CD4-positive, alpha-beta T cell treated with Interleukin-17A for 4 hours (primary cell): Measurements from ENCODE around the gene IGFBP2.
"Not testable (repeated sequence)": the region's sequence is repeated elsewhere in the genome, so short reads cannot be mapped to it uniquely, and the experiment has no call there.

Experiments
- DNase-seq: peaks from one replicate; pipeline ENCODE4 v3.0.0-alpha.2; 2020; ENCODE audit warnings: mixed read lengths

Gene IGFBP2, protein sequence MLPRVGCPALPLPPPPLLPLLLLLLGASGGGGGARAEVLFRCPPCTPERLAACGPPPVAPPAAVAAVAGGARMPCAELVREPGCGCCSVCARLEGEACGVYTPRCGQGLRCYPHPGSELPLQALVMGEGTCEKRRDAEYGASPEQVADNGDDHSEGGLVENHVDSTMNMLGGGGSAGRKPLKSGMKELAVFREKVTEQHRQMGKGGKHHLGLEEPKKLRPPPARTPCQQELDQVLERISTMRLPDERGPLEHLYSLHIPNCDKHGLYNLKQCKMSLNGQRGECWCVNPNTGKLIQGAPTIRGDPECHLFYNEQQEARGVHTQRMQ

DNA sequence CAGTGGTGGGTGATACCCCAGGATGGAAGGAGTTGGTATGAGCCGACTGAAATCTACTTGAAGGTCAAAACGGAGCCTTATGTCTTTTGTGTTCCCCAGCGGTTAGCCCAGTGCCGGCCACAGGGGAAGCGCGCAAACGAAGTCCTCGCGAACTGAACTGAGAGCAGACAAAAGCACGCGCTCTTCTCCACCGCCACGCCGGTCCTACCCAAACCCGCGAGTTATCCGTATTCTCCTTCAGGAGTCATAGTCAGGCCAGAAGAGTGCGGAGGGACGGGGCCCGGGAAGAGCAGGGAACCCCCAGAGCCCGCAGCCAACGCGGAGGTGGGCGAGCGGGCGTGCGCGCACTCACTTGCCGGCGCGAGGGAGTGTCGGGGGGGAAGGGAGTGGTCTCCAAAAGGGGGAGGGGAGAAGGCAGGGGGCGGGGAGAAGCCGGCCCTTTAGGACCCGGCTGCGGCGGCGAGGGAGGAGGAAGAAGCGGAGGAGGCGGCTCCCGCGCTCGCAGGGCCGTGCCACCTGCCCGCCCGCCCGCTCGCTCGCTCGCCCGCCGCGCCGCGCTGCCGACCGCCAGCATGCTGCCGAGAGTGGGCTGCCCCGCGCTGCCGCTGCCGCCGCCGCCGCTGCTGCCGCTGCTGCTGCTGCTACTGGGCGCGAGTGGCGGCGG, at the start of gene IGFBP2:
TSS of gene IGFBP2 (plus strand) at position 469 of the 664 bp plus-strand sequence. CDS start at position 573, 104 bp downstream.
- peak; percentile 14 for DNase-seq

DNA sequence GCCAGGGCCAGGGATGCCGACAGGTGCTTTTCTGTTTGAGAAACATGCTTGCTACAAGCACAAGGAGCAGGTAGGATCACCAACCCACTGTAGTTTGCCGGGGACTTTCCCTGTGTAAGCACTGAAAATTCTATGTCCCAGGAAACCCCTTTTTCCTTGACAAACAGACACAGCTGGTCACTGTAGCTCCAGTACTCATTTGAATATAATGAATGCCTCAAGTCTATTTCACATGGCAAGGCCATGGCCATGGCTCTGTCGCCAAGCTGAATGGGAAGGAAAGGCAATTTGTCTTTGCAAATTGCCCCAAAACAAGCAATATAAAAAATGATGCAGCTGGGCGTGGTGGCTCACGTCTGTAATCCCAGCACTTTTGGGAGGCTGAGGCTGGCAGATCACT, 49.6 kb upstream of the IGFBP2 start:
- DNase-seq = no peak

DNA sequence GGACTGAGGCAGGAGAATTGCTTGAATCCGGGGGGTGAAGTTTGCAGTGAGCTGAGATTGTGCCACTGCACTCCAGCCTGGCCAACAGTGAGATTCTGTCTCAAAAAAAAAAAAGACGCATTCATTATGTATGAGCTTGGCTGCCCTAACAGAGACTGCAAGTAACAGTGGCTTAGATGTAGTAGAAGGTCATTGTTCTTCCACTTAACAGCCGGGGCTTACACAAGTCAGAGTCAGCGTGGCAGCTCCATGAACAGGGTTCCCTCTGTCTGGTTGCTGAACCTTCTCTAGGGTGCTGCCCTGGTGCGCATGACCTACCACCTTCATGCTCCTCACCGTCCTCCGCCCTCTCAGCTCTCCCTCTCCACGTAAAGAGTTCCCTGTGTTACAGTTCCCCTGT, 49.1 kb upstream of the IGFBP2 start:
- no peak for DNase-seq

DNA sequence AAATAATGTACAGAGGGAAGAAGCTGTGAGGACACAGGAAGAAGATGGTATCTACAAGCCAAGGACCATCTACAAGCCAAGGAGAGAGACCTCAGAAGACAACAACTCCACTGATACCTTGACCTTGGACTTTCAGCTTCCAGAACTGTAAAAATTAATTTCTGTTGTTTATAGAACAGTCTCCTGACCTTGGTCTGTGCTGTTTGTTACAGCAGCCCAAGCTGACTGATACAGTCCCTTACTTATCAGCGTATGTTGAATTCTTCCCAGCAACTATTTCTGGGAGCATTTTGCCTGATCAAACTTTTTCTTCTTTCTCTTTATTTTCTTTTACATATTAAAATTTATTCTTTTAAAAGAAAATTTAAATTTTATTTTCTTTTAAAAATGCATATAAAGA, 47.8 kb upstream of the IGFBP2 start:
- DNase-seq = no peak

DNA sequence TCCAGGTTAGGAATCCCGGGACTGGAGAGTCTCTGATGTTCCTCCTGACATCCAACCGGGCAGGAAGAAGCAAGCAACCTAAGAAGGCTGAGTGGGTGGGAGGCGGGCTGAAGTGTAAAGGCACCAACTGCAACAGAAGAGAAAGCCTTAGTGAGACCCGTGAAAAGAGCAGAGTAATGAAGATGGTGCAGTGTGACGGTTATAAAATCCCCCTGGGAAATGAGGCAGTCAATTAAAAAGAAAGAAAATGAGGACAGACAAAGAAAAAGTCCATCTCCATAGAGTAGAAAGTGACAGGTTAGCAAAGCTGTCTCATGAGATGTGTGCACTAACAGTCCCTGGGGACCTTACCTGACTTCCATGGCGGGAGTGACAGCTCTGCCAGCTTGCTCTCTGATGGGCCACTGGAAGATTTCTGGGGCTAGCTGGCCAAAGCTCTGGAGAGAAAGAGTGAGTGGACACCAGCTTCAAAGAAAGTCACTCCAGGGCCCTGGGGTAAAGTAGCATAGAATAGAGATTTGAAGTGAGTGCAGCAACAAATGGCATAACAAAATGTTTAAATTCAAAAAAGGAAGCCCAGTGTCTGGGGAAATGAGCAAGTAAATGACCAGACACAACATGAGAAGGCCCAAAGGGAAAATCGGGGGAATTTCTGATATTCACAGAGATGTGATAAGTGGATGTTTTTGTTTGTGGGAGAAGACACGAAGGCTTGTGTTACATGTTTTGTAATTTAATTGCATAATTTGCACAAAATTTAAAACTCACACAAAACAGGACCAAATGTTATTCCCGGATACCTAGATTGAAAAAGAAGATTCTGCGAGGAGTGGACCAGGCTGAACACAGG, 44.1 kb upstream of the IGFBP2 start:
- DNase-seq = no peak

DNA sequence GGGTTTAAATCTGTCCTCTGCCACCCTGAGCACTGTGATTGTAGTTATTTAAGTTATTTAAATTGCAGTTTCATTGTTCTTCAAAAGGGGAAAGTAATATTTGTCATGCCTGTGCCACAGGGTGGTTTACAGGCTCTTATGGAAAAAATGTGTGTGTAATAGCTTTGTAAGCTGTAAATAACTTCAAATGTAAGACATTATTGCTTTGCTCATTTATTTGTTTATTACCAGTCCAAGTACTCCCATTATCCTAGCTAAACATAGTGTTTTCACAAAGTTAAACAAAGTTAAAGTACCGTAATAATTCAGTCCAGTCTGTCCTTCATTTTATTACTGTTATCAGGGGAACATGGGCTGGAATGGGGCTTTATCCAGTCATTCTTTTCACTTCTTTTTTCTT, 43.4 kb upstream of the IGFBP2 start:
- DNase-seq = no peak

DNA sequence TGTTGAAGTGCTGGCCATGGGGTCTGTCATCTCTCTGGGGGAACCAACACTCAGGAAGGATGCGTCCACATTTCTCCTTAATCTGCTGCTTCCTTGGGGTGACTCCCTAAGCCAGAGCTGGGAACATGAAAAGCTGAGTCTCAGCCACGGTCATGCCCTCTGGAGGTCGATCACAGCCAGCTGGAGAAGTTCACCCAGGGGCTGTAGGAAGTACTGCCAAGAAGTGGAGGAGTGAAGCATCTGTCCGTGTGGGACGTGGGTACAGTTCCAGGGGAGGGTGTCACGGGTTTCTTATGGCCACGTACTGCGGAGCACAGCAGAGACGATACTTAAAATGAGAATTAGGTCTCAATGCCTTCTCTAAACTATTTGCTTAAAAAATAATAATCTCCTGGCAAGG, 42.4 kb upstream of the IGFBP2 start:
- DNase-seq = no peak

DNA sequence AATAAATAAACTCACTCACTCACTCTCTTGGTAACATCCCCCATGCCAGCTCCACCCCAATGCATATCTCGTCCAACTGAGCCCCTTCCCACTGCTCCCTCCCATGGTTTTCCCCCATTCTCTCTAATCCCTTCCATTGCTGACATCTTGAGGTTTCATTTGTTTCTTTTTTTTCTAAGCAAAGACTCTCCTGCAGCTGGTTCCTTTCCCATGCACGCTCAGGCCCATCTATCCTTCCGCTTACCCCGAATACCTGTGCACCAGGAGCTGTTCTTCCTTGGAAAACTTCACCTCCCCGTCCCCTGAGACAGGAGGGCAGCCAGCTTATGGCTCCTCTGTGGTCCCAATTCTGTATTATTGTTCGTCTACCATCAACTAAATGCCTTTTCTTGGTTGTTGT, 41.7 kb upstream of the IGFBP2 start:
- DNase-seq = no peak

DNA sequence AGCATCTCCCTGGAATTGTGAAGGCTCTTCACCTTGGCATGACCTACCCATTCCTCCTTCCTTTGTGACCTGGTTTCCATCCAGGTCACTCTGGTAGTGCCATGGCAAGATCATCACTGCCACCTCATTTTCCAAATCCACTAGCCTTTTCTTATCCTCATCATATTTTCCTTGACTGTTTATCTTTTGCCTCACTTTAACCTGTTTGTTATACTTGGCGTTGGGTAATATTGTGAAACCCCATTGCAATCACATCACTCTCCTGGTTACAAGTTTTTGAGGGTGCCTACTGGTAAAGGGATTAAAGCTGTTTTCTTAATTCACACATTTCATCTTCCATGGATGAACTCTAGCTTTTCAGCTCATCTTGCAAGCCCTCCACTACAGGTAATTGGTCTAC, 39.1 kb upstream of the IGFBP2 start:
- no peak for DNase-seq

DNA sequence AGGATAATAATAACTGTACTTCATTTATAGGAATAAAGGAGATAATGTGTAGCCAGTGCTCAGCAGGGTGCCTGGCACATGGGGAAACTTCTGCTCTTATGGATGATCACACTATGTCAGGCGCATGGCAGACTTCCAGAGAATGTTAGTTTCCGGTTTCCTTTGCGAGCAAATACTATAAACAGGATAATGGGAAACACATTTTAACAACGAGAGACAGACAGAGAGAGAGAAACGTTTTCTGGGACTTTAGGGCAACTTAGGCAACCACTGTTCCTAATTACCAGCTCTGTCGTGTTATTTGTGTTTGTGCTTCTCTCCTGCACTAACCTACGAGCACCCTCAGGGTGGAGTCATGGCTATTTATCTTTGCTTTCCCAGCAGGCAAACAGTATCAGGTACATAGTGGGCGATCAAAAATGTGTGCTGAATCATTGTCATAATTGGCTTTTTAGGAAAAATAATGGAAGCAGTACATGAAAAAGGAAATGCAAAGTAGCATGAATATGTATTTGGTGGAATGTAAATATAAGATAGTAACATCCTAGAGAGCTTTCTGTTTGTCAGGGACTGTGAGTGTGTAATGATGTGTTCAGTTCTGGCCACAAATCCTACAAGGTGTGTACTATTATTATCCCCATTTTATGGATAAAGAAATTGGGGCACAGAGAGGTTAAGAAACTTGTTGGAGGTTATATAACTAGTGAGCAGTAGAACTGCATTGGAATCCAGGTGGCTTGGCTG, 36.8 kb upstream of the IGFBP2 start:
- no peak for DNase-seq

DNA sequence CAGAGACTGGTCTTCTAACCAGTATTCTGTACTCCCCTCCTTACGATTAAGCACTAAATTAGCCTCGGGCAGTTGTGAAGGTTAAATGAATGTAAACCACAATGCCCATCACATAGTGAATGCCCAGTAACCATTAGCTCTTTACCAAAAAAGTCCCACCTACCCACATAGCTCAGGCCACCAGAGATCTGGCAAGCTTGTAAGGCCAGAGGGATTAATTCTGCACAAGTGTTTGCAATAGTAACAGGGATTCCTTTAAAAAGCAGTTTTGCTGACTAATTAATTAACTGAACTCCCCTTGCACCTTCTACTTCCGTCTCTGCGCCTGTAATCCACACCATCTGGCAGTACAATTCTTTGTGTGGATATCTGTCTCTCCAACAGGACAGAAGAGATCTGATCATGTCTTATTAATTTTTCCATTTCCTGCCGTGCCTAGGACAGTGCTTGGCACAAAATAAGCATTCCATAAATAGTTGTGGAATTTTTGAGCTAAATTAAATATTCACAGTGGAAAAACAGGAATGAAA, 36.2 kb upstream of the IGFBP2 start:
- DNase-seq = no peak

DNA sequence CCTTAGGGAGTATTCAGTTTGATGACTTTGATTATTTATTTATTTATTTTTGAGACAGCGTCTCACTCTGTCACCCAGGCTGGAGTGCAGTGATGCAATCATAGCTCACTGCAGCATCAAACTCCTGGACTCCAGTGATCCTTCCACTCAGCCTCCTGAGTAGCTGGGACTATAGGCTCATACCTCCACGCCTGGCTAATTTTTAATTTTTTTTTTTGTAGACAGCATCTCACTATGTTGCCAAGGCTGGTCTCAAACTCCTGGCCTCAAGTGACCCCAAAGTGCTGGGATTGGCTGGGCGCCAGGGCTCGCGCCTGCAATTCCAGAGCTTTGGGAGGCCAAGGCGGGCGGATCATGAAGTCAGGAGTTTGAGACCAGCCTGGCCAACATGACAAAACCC, 35.4 kb upstream of the IGFBP2 start:
- not testable (repeated sequence) for DNase-seq

DNA sequence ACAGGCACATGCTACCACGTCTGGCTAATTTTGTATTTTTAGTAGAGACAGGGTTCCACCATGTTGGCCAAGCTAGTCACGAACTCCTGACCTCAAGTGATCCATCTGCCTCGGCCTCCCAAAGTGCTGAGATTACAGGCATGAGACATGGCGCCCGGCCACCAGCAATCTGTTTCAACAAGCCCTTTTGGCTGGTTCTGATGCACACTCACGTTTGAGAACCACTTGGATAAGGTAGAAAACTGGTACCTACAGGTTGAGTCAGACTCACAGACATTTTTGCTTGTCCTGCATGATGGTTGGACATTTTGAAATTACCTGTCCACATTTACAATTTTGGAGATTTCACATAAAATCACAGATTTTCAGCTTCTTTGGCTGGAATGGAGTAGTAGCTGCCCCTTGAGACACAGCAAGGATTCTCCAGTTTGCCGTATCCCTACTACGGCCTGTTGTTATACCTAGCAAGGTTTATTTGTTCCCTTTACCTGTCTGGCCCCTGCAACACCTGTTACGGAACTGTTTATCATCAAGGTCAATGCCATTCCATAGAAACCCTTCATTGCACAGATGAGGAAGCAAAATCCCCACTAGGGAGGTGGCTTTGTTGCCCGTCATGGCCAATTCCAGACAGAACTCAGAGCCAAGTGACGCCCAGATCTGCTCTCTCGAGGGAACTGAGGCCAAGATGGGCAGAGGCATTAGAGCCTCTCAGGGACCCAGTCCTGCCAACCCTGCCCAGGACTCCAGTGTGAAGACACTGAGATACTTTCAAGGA, 31.4 kb upstream of the IGFBP2 start:
- no peak for DNase-seq

DNA sequence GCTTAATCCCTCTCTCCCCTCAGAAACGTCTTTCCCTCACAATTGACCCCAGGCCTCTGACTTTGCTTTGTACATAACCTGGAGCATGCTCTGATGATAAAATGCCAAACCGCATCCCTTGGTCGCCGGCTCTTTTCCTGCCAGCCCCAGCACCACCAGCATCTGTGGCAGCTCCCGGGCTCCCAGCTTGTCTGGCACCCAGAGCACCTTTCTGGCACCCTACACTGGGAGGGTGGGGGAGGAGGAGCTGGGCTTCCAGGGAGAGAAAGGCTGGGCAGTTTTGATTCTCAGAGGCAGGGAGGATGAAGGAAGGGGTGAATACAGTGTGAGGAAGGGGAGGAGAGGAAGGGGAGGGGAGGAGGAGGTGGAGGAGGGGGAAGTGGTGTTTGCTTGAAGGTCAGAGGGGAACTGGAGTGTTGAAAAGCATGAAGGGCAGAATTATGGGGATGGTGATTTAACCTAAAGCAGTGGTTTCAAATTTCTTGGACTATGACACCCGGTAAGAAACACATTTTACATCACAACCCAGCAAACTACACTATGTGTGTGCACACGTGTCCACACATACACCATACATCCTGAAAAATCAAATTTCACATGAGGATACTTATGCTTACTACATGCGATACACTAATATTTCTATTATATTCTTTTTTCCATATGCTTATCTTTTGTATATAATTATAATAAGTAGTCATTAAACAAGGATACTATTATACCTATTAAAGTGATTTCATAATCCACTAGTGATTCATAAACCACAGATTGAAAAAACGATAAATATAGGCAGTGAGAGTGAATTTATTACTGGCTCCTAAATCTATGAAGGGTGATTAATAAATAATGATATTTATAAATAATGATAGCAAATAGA, 30.0 kb upstream of the IGFBP2 start:
- no peak for DNase-seq

DNA sequence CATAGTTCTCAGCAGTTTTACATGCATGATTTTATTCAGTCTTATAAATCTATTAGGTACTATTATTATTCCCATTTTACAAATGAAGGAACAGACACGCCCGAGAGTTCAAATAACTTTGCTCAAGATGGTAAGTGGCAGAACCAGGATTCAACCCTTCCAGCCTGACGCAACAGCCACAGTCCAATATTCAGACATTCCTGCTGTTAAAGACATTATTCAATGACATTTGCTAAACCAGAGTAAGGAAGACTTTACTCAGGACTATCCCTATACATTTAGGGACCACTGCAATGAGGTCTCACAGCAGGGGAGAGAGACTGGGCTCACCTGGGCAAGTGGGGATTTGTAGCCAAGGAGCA, 29.4 kb upstream of the IGFBP2 start:
- DNase-seq = no peak

DNA sequence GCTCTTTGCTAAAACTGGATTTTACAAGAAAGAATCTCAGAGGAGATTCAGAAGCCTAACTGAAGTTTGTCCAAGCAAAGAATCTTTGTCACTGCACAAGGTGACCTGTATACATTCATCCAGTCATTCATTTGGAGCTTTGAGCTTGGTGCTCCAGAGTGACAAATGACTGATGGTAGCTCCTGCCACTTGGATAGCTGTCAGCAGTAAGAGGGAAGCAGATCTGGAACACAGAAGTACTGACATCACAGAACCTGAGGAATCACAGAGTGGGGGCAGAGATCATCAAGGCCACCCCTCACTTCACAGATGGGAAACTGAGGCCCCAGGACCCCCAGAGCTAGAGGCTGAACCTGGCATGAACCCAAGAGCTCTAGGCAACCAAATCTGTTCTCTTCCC, 28.8 kb upstream of the IGFBP2 start:
- no peak for DNase-seq

DNA sequence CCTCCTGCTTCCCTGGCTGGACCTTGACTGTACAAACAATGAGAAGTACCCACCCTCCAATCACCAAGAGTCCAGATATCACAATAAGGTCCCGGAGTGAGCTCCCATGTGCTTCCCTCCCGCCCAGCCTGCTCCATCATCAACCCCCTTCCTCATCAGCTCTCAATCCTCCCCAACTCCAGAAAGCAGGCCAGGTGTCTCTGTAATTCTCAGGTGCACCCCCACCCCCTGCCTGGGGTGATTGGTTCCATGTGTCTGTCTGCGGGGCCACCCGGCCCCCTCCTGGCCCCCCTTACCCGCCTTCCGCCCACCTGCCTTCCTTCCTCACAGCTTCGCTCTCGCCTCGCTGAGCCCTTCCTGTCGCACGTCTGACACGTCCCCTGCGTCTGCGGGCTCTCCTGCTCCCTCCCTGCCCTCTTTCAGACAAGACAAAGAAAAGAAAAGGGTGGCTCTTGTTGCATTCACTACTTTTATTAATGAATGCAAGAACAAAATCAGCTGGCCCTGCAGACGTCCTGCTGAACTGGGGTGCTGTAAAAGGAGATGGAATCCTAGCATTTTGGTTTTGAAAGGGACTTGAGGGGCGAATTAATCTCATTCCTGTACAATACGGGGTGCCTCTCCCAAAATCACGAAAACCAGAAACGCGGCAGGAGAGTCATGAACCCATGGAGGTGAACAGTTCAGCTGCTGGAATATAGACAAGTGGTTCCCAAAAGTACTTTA, 26.5 kb upstream of the IGFBP2 start:
- peak; percentile 40 for DNase-seq

DNA sequence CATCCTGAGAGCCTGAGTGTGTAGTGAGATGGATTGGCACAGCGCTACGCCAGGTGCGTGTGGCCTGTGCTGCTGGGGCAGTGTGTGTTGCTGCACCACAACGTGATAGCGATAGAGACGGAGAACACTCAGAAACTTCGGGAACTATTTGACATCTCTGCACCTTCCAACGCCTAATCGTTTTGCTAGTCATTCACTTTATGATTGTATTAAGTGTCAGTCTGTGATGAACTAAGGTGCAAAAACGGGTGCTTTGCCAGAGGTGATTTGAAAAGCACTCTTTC, 26.0 kb upstream of the IGFBP2 start:
- DNase-seq = no peak

DNA sequence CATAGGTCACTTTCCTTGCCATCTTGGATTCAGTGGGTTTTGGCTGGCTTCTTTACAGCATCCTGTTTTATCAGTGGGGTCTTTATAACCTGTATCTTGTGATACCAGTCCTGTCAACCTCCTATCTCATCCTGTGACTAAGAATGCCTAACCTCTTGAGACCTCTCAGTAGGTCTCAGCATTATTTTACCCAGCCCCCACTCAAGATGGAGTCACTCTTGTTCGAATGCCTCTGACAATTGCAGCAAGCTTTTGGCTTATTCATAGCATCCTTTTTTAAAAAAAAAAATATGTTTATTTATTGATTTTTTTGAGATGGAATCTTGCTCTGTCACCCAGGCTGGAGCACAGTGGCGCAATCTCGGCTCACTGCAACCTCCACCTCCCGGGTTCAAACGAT, 24.7 kb upstream of the IGFBP2 start:
- no peak for DNase-seq

DNA sequence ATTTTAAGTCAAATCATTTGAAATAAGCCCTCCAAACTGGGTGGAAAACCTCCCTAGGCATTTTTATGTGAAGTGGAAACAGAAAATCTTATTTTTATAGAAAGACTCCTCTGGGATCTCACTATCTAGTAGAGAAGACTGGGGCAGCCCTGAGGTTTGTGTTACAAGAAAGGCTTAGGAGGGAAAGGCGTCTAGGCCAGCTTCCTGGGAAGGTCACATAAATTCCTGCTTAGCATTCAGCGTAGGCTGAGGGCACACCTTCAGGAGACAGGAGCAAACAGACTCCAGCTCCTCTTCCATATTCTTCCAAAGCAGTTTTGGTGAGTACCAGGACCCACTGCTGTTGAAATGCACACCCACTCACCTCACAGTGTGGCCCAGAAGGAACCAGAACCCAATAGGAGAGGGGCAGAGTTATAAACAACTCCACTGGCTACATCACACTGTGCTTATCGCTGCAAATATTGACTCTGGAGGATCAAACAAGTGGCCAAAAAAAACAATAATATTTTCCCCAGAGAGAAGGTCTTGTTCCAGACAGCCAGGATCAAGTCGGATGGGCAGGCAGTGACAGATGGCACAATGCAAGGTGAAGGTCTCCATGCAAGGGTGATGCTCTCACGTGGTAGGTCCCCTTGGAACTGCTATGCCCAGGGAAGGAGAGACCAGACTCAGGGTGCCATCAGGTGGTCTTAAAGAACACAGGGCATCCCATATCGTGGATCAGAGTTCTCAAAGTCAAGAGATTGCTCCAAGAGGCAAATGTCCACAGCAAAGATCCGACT, 17.7 kb upstream of the IGFBP2 start:
- no peak for DNase-seq
